Measurements from ENCODE around the gene FAM120B.

DNA sequence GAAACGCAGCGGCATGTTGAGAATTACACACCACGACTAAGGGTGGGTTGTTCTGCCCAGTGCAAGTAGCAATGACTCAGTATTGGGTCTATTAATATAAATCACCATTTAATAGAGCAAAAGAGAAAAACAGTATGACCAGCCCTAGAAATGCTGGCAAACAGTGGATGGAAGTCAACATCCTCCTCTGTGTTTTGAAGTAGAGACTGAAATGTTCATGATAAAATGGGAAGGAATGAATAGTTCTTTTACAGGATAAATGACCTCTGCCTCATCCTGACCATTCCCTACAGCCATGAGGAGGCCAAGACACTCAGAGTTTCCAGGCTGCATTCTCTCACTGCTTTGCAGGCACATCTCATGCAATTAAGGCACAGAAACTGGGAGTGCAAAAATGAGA is 134.8 kb downstream of the FAM120B start:
- TF ChIP-seq, protein P1, sequence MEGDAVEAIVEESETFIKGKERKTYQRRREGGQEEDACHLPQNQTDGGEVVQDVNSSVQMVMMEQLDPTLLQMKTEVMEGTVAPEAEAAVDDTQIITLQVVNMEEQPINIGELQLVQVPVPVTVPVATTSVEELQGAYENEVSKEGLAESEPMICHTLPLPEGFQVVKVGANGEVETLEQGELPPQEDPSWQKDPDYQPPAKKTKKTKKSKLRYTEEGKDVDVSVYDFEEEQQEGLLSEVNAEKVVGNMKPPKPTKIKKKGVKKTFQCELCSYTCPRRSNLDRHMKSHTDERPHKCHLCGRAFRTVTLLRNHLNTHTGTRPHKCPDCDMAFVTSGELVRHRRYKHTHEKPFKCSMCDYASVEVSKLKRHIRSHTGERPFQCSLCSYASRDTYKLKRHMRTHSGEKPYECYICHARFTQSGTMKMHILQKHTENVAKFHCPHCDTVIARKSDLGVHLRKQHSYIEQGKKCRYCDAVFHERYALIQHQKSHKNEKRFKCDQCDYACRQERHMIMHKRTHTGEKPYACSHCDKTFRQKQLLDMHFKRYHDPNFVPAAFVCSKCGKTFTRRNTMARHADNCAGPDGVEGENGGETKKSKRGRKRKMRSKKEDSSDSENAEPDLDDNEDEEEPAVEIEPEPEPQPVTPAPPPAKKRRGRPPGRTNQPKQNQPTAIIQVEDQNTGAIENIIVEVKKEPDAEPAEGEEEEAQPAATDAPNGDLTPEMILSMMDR (conservative IDR thresholded peaks at IDR 0.05 in 1 of 2, IDR thresholded peaks at IDR 0.05 in 1 of 2; ENCODE audit: low read depth in 1 of 2, low read length in 2 of 2) = no peak
- no peak for TF ChIP-seq EZH2 (IDR thresholded peaks at IDR 0.05; ENCODE audit: low read length, missing control alignments)
